OCI-LY7 (cell line): ENCODE data around the gene POR.
"Not testable (repeated sequence)": the region's sequence is repeated elsewhere in the genome, so short reads cannot be mapped to it uniquely, and the experiment has no call there.

Source experiments
- CTCF ChIP-seq: fragments of 200-600 bp; sonication (generic); conservative IDR thresholded peaks from 2 replicates; pipeline ENCODE4 v1.5.1; 2014; ENCODE audit warnings: mild to moderate bottlenecking, antibody characterized with exemption, low read length, moderate library complexity, mixed read lengths
- EZH2phosphoT487 ChIP-seq: fragments of 200-600 bp; sonication (generic); IDR thresholded peaks from 2 replicates; pipeline ENCODE4 v1.6.1; 2018; ENCODE audit warnings: low read depth, borderline replicate concordance, mild to moderate bottlenecking, mixed run types, antibody characterized with exemption, low read length, moderate library complexity, mixed read lengths

DNA sequence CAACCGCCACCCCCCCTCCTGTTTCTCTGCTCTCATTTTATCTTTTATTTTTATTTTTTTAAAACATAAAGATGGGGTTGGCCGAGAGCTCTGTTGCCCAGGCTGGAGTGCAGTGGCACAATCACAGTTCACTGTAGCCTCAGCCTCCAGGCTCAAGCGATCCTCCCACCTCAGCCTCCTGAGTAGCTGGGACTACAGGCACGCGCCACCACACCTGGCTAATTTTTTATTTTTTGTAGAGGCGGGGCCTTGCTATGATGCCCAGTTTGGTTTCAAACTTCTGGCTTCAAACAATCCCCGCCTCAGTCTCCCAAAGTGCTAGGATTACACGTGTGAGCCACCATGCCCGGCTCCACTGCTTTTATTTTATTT, 7.3 kb upstream of the POR start:
- TF ChIP-seq CTCF, EZH2phosphoT487: not testable (repeated sequence)
